GM18951 (cell line): ENCODE measurements around the gene OR2C1.

Experiments
- POLR2A ChIP-seq: IDR thresholded peaks from 4 replicates; pipeline ENCODE4 v1.6.1; 2011; ENCODE audit warnings: mild to moderate bottlenecking; ENCODE audit not compliant: insufficient read length, insufficient read depth; ENCODE audit errors: extremely low read depth
- in situ Hi-C: fragments of 300-500 bp; cut with MboI; formaldehyde crosslinking; loops from one replicate; pipeline ENCODE4 v1.12.0; 2022; ENCODE audit warnings: low sequenced_read_pairs, mixed read lengths, inconsistent platforms; ENCODE audit not compliant: unreplicated experiment

OR2C1 gene

DNA sequence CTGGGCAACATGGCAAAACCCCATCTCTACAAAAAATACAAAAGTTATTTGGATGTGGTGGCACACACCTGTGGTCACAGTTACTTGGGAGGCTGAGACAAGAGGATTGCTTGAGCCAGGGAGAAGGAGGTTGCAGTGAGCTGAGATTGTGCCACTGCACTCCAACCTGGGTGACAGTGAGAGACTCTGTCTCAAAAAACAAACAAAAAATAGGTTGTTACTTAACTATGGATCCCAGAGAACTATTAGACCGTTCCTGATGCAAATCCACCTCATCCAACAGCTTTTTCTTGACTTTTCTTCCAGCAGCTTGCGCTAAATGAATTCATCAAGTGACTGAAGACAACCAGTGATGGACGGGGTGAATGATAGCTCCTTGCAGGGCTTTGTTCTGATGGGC is at the start of gene OR2C1:
TSS of gene OR2C1 (plus strand) at position 301 of the 400 bp plus-strand sequence. CDS start at position 353, 52 bp downstream.
- no peak for TF ChIP-seq POLR2A
- in situ Hi-C loops: no loop called here

DNA sequence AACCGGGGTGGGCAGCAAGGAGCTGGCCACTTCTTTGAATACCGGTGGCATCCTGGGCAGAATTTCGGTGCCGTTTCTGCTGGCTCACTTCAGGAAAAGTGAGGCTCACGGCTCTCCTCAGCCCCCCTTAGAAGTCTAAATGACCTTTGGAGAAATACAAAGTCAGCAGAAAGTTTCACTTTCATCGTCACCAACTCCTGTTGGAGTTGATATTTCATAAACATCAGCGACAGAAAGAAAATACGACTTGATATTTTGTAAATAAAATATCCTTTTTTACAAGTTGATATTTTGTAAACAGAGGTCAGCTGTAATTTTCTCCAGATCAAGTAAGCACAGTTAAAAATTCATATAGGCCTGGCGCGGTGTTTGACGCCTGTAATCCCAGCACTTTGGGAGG is 49.6 kb upstream of the OR2C1 start:
- no peak for TF ChIP-seq POLR2A
- in situ Hi-C loops: no loop called here

DNA sequence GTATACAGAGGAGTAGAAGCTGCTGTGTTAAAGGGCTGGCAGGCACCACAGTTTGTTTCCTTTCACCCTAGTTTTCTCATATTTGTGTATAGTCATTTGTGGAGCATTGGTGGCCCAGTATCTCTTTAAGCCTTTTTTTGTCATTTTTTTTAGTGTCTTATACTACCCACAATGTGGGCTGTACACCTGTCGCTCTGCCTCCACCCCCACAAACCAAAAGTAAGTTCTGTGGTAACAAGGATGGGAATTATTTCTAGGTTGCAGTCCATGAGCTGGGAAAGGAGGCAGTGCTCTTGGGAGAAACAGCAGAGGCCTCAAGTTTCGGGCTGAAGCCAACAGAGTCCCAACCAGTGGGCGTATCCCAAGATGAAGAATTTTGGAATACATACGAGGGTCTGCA is 44.2 kb upstream of the OR2C1 start:
- in situ Hi-C loops: no loop called here
- TF ChIP-seq POLR2A: no peak

DNA sequence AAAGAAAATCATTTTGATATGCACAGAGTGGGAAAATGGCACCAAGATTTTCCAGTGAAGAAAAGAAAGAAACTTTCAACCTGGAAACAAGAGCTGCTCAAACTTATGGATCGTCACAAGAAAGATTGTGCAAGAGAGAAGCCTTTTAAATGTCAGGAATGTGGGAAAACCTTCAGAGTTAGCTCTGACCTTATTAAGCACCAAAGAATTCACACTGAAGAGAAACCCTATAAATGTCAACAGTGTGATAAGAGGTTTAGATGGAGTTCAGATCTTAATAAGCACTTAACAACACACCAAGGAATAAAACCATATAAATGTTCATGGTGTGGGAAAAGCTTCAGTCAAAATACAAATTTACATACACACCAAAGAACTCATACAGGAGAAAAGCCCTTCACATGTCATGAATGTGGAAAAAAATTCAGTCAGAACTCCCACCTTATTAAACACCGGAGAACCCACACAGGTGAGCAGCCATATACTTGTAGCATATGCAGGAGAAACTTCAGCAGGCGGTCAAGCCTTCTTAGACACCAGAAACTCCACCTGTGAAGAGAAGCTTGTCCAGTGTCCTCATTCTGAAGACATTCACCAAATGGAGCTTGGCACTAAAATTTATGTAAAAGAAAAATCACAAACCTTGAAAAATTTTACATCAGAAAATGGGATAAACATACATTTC is 38.2 kb upstream of the OR2C1 start:
- TF ChIP-seq POLR2A: no peak
- in situ Hi-C loops: no loop called here

DNA sequence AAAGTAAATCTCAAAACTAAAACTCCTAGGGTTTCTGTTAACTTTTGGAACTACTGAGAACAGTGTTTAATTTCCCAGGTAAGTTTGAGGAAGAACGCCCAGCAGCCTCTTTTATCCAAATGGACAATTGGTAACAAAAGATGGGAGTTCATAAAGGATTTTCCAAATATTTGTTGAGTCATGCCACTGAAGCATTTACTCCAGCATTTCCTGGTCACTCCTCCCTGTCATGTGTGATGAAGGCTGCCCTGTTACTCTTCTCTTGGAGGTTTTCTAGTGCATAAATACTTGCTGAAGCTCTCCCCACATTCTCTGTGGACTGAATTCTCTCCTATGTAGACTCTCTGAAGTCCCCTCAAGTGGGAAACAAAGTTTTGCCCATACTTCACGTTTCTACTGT is 33.9 kb upstream of the OR2C1 start:
- in situ Hi-C loops: no loop called here
- no peak for TF ChIP-seq POLR2A

DNA sequence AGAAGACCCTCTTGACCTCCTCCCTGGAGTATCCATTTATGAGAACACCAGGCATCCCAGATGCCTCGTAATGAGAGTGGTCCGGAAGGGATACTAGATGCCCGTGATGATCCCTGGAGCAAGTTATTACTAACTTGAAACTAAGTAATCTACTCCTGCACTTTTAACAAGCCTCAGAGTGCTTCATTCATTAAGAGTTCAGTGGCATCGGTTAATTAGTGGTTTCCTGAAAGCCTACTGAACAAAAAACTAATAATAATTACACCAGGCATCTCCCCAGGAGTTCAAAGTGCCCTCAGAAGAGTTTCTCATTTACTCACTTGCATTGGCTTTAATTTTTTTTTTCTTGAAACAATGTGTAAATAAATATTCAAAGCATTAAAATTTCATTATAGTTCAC is 28.2 kb upstream of the OR2C1 start:
- no peak for TF ChIP-seq POLR2A
- in situ Hi-C loops: no loop called here

DNA sequence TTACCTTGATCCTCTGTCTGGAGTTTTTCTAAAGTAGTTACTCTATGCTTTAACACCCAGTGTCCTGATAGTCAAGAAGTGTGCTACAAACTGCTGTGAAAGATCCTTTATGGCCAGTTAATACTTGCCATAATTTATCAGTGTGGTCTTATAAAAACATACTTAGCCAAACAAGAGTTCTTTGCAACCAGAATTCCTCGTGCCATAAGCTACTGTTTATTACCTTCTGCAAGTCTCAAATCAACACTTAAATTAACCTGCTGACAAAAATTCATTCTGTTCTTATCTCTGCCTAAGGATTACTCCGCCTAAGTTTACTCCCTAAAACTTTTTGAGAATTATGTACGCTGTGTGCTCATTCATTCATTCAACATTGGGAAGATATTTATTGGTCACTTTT is 27.6 kb upstream of the OR2C1 start:
- no peak for TF ChIP-seq POLR2A
- in situ Hi-C loops: no loop called here

DNA sequence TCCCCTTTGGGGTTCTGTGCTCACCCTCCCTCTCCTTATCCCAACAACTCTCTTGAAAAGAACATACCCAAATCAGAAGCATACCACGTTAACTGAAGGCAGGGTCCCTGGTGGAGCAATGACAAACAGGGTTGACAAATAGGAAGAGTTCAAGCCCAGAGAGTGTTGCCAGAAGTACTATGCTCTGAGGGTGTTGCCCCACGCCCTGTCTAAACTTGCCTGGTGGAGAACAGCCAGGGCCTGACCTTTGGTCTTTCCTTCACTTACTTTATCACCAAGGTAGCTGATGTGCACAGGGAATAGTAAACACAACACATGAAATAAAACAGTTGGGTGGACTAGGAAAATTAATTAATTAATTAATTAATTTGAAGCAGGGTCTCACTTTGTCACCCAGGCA is 27.0 kb upstream of the OR2C1 start:
- in situ Hi-C loops: no loop called here
- TF ChIP-seq POLR2A: no peak

DNA sequence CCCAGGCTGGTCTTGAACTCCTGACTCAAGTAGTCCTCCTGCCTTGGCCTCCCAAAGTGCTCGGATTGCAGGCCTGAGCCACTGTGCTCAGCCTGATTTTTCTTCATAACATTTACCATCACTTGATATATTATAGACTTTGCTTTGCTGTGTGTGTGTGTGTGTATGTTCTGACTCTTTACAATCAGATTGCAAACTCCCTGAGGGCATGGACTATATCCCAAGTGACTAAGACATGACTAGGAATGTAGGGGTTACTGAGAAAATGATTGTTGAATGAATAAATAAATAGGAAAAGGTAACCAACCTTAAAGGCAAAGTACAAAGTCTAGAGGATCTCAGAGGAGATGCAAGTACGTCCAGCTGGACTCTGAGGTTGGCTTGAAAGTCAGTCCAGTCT is 9.6 kb upstream of the OR2C1 start:
- in situ Hi-C loops: no loop called here
- TF ChIP-seq POLR2A: no peak

DNA sequence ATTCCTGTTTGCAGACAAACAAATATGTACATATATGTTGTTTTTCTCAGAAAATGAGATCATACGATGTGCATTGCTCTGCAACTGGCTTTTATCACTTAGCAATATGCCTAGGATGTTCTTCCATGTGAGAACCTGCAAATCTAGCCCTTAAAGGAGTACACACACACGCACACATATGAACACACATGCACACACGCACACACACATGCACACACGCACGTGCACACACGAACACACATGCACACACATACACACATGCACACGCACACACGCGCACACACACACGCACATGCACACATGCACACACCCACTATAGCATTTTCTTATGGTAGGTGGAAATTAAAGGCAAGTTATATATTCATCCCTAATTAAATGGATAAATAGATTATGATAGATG is 8.1 kb upstream of the OR2C1 start:
- no peak for TF ChIP-seq POLR2A
- in situ Hi-C loops: no loop called here

DNA sequence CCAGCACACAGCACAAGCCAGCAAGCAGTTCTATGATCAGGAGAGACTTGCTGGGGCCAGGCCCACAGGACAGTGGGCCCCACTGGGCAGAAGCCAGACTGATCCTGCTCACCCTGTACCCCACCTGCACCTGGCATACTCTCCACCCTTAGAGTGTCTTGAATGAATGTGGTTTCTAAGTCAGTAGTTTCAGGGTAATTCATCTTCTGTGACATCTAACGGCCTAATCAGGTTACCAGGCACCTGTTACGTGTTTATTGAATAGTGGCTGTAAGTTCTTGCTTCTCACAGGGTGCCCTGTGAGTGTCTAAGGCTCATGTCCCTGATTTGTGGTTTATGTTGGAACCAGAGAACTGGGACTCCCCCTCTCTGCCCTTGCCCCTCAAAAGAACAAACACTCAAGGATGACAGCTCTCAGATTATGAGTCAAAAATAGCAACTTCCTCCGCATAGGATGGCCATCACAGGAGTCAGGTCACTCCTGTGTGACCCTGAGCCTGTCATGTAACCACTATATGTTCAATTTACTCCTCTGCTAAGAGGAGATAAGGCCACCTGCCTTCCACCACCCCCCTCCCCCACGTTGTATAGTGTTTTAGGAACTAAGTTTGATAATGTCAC is 7.0 kb upstream of the OR2C1 start:
- no peak for TF ChIP-seq POLR2A

DNA sequence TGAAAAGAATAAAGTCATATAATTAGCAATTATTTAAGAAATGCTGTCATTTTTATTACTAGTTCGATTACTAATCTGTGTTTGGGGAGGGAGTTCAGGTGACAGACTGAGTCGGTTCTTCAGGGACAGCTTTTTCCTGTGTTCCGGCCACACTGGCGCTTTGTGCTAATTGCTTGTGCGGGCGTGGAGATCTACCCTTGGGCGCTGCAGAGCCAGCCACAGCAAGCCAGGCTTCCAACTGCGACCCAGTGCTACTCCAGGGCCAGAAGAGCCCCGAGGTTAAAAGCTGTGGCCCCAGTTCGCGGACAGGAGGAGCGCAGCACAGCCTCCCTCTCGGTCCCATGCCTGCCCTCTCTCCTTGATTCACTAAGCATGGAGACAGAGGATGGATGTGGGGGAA is 6.5 kb upstream of the OR2C1 start:
- no peak for TF ChIP-seq POLR2A

More for the DNA sequence above, 7.0 kb upstream of the OR2C1 start:
- in situ Hi-C loops: no loop called here

DNA sequence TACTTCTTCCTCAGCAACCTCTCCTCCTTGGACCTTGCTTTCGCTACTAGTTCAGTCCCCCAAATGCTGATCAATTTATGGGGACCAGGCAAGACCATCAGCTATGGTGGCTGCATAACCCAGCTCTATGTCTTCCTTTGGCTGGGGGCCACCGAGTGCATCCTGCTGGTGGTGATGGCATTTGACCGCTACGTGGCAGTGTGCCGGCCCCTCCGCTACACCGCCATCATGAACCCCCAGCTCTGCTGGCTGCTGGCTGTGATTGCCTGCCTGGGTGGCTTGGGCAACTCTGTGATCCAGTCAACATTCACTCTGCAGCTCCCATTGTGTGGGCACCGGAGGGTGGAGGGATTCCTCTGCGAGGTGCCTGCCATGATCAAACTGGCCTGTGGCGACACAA is 429 bp downstream of the OR2C1 start:
- TF ChIP-seq POLR2A: no peak
- in situ Hi-C loops: no loop called here

More for the DNA sequence above, 6.5 kb upstream of the OR2C1 start:
- in situ Hi-C loops: no loop called here

DNA sequence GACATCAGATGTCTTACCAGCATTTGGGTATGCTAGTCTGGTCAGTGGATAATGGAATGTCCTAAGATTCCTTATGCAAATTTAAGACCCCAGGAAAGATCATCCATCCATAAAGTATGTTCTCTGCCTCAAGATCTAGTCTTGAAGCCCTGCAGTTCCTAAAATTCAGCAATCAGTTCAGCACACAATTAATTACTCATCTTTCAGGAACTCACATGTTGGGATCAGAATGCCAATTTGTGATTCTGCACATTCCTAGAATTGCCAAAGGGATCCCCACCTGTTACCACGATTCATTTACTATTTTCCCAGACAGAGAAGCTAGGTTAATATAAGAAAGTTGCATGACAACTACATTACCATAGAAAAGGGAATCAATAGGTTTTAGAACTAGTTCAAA is 3.2 kb downstream of the OR2C1 start:
- no peak for TF ChIP-seq POLR2A
- in situ Hi-C loops: no loop called here
